MCF 10A (cell line): ENCODE measurements around the gene APBB1. TPM values are rescaled to one million over a fixed set of nuclear protein-coding genes. Genes with fewer than 3 reads are reported as not detected.

Experiments
- BruUV-seq: library from RNA; stranded (reverse); fragments of 400-500 nt; replicated peaks from 2 replicates; lab custom pipeline; 2021; lab: Mats Ljungman, UMichigan
- CTCF ChIA-PET: fragments of 300-600 bp; sonication (Branson Sonifier 250); formaldehyde crosslinking; extraction: SDS; loops from one replicate; lab custom pipeline; 2021; ENCODE audit warnings: antibody characterized with exemption, inconsistent platforms; lab: Yijun Ruan, JAX
- POLR2A ChIA-PET: fragments of 300-600, 350-650 bp; sonication (Branson Sonifier 250); formaldehyde crosslinking; extraction: SDS; loops from one replicate; lab custom pipeline; 2020; ENCODE audit warnings: antibody characterized with exemption, inconsistent platforms; lab: Yijun Ruan, JAX
- DNase-seq: peaks from one replicate; pipeline ENCODE4 v3.0.0-alpha.2; 2018; ENCODE audit not compliant: unreplicated experiment
- H3K27ac Mint-ChIP-seq: one replicate; pipeline ENCODE4 v1.8.0; 2022; ENCODE audit warnings: mild to moderate bottlenecking, low read depth, mixed read lengths; ENCODE audit not compliant: unreplicated experiment
- H3K27me3 Mint-ChIP-seq: one replicate; pipeline ENCODE4 v1.8.0; 2022; ENCODE audit warnings: mixed read lengths; ENCODE audit not compliant: insufficient read depth, unreplicated experiment
- H3K36me3 Mint-ChIP-seq: one replicate; pipeline ENCODE4 v1.8.0; 2022; ENCODE audit warnings: mild to moderate bottlenecking, moderate library complexity, mixed read lengths; ENCODE audit not compliant: insufficient read depth, unreplicated experiment
- H3K4me1 Mint-ChIP-seq: one replicate; pipeline ENCODE4 v1.8.0; 2022; ENCODE audit warnings: mixed read lengths; ENCODE audit not compliant: insufficient read depth, unreplicated experiment
- H3K4me3 Mint-ChIP-seq: one replicate; pipeline ENCODE4 v1.8.0; 2022; ENCODE audit warnings: mild to moderate bottlenecking, moderate library complexity, mixed read lengths; ENCODE audit not compliant: unreplicated experiment
- H3K9me3 Mint-ChIP-seq: one replicate; pipeline ENCODE4 v1.8.0; 2022; ENCODE audit warnings: mixed read lengths; ENCODE audit not compliant: unreplicated experiment
- CTCF ChIP-seq: fragments of 200-600 bp; IDR thresholded peaks from one replicate; pipeline ENCODE4 v1.8.0; 2022; ENCODE audit warnings: antibody characterized with exemption, mild to moderate bottlenecking; ENCODE audit not compliant: unreplicated experiment
- intact Hi-C: fragments of 100-400 bp; cut with micrococcal nuclease; formaldehyde crosslinking; loops from 2 replicates; pipeline ENCODE4 v1.14.1; 2022
- total RNA-seq: library from RNA; stranded (reverse); gene quantifications from 2 replicates; pipeline ENCODE4 v1.2.3, GENCODE V29; 2022

Gene APBB1
- total RNA-seq, 1 experiment from 2014 or later = 0.89 TPM

GRCh38 chr11:6371825-6372224 is 47.1 kb downstream of the APBB1 start:
- Mint-ChIP-seq H3K9me3 (no peaks in the 10 kb centered on the region), H3K4me3 (no peak overlapping the region), H3K36me3 (no peaks in the 10 kb centered on the region), H3K4me1 (no peaks in the 10 kb centered on the region), H3K27me3 (peaks cover 11% of the 10 kb centered on the region), H3K27ac (no peak overlapping the region)
- DNase-seq = no peak
- intact Hi-C loops = no loop called here
- no TSS peak for BruUV-seq
- POLR2A ChIA-PET = interaction anchor here (0.6 kb wide), 1 partner anchor 51 kb away, joined by 3 read pairs; the partner anchor contains the start of gene CAVIN3
- no peak for TF ChIP-seq CTCF
- CTCF ChIA-PET = interaction anchor here (0.6 to 13.3 kb wide), 8 partner anchors 9 to 1728 kb away, joined by 3 to 469 read pairs (median 11); partner anchors contain the start of gene HPX

- ChIA-PET POLR2A (interaction anchor here (0.6 kb wide), 1 partner anchor 58 kb away, joined by 4 read pairs; no protein-coding TSS in a partner anchor), CTCF (interaction anchor here (0.6 to 7.5 kb wide), 8 partner anchors 10 to 114 kb away, joined by 3 to 140 read pairs (median 4); no protein-coding TSS in a partner anchor)
- BruUV-seq = no TSS peak
- H3K4me1 Mint-ChIP-seq = no peaks in the 10 kb centered on the region
- H3K9me3 Mint-ChIP-seq = no peaks in the 10 kb centered on the region
- intact Hi-C loops = no loop called here
- TF ChIP-seq CTCF = no peak
- no peak overlapping the region for H3K4me3 Mint-ChIP-seq
- H3K27me3 Mint-ChIP-seq = no peaks in the 10 kb centered on the region
- no peak for DNase-seq
- H3K36me3 Mint-ChIP-seq = no peaks in the 10 kb centered on the region
- no peak overlapping the region for H3K27ac Mint-ChIP-seq
Observed at GRCh38 chr11:6365659-6366058, 53.2 kb downstream of the APBB1 start.

GRCh38 chr11:6362873-6363678 is 55.8 kb downstream of the APBB1 start:
- Mint-ChIP-seq H3K4me1 (no peaks in the 10 kb centered on the region), H3K9me3 (no peaks in the 10 kb centered on the region), H3K4me3 (no peak overlapping the region), H3K27me3 (no peaks in the 10 kb centered on the region), H3K36me3 (no peaks in the 10 kb centered on the region), H3K27ac (no peak overlapping the region)
- intact Hi-C loops = loop anchor here (1.0 to 2.0 kb wide), 3 partner anchors 65 to 340 kb away; no protein-coding TSS in a partner anchor
- BruUV-seq = no TSS peak
- DNase-seq = peak; percentile 81
- ChIA-PET CTCF (interaction anchor here (0.6 to 8.8 kb wide), 121 partner anchors 10 to 1243 kb away, joined by 3 to 176 read pairs (median 4); partner anchors contain the start of genes APBB1, ARFIP2, CAVIN3 and CCKBR), POLR2A (interaction anchor here (0.9 kb wide), 1 partner anchor 46 kb away, joined by 3 read pairs; no protein-coding TSS in a partner anchor)
- TF ChIP-seq CTCF = peak; percentile 82
